HG02763 (cell line): Measurements from ENCODE around the gene IFFO2.

ENCODE experiments used
- ATAC-seq: cut with Tn5 transposase; IDR thresholded peaks from one replicate; pipeline ENCODE4 v1.9.1; 2021; ENCODE audit warnings: mild to moderate bottlenecking, moderate library complexity; ENCODE audit not compliant: unreplicated experiment

The IFFO2 gene

GRCh38 chr1:18972991-18973390 lies 16.5 kb upstream of the IFFO2 start:
- ATAC-seq: no peak

- ATAC-seq: no peak
These were observed 16.1 kb upstream of the IFFO2 start for GRCh38 chr1:18972531-18972930.

- ATAC-seq: no peak
These were observed 14.3 kb upstream of the IFFO2 start for GRCh38 chr1:18970762-18971161.

- ATAC-seq: no peak
These were observed 13.9 kb upstream of the IFFO2 start for GRCh38 chr1:18970358-18970757.

- ATAC-seq: no peak
These were observed 10.7 kb upstream of the IFFO2 start for GRCh38 chr1:18967066-18967690.

GRCh38 chr1:18965206-18966173 lies 9.0 kb upstream of the IFFO2 start:
- no peak for ATAC-seq

GRCh38 chr1:18963968-18964367 lies 7.5 kb upstream of the IFFO2 start:
- no peak for ATAC-seq

- no peak for ATAC-seq
These were observed 6.6 kb upstream of the IFFO2 start for GRCh38 chr1:18962855-18963737.

- no peak for ATAC-seq
These were observed 5.7 kb upstream of the IFFO2 start for GRCh38 chr1:18962121-18962721.

- no peak for ATAC-seq
These were observed 4.3 kb upstream of the IFFO2 start for GRCh38 chr1:18960821-18961220.

GRCh38 chr1:18960409-18960808 lies 3.9 kb upstream of the IFFO2 start:
- no peak for ATAC-seq

GRCh38 chr1:18959591-18959990 lies 3.1 kb upstream of the IFFO2 start:
- no peak for ATAC-seq

GRCh38 chr1:18957532-18958300 lies 1.2 kb upstream of the IFFO2 start:
- no peak for ATAC-seq

- ATAC-seq: no peak
These were observed 653 bp upstream of the IFFO2 start for GRCh38 chr1:18957136-18957521.

- peak; percentile 11 for ATAC-seq
These were observed 859 bp downstream of the IFFO2 start for GRCh38 chr1:18955441-18956192.

GRCh38 chr1:18955131-18955440 lies 1.4 kb downstream of the IFFO2 start:
- no peak for ATAC-seq

- no peak for ATAC-seq
These were observed 2.0 kb downstream of the IFFO2 start for GRCh38 chr1:18954270-18955071.

- no peak for ATAC-seq
These were observed 2.7 kb downstream of the IFFO2 start for GRCh38 chr1:18953731-18954231.
